Tibial artery (tissue), 4 donors: Measurements from ENCODE around the gene BRIX1.
"Not testable (repeated sequence)": the region's sequence is repeated elsewhere in the genome, so short reads cannot be mapped to it uniquely, and the experiment has no call there.

Source experiments
- DNase-seq, 2 donors: peaks; one replicate each; pipeline ENCODE4 v3.0.0-alpha.2; 2019
- H3K27ac ChIP-seq, 2 donors: fragments of 200-600 bp; sonication (generic) in 1 of 2; 1 replicate in 1 of 2; 2 replicates in 1 of 2; pipeline ENCODE4 v1.5.1; 2018 to 2019; ENCODE audit warnings: mild to moderate bottlenecking in 1 of 2
- H3K27me3 ChIP-seq, 2 donors: fragments of 200-600 bp; sonication (generic) in 1 of 2; one replicate each; pipeline versions ENCODE4 v1.5.1 to v1.6.0; 2016 to 2019
- H3K36me3 ChIP-seq, 3 donors: fragments of 200-600 bp; sonication (generic) in 2 of 3; one replicate each; pipeline ENCODE4 v1.5.1; 2016 to 2019; ENCODE audit warnings: mild to moderate bottlenecking in 2 of 3
- H3K4me1 ChIP-seq, 4 donors: fragments of 200-600 bp; sonication (generic) in 2 of 4; 1 replicate in 3 of 4; 2 replicates in 1 of 4; pipeline ENCODE4 v1.5.1; 2016 to 2019
- H3K4me3 ChIP-seq, 2 donors: fragments of 200-600 bp; sonication (generic) in 1 of 2; 1 replicate in 1 of 2; 2 replicates in 1 of 2; pipeline ENCODE4 v1.5.1; 2018 to 2019; ENCODE audit warnings: mild to moderate bottlenecking in 2 of 2
- H3K9me3 ChIP-seq, 3 donors: fragments of 200-600 bp; sonication (generic) in 1 of 3; one replicate each; pipeline ENCODE4 v1.5.1; 2016 to 2019
- CTCF ChIP-seq, 2 experiments: fragments of 200-600 bp in 1 of 2; fragments of 450-650 bp in 1 of 2; IDR thresholded peaks; one replicate each; pipeline ENCODE4 v1.5.1; 2017 to 2019; ENCODE audit warnings: antibody characterized with exemption in 2 of 2, mild to moderate bottlenecking in 1 of 2, moderate library complexity in 1 of 2
- intact Hi-C: fragments of 100-400 bp; cut with DNase I; formaldehyde crosslinking; loops from one replicate; pipeline ENCODE4 v1.15.0; 2023; ENCODE audit warnings: low total_unique reads

The BRIX1 gene

DNA sequence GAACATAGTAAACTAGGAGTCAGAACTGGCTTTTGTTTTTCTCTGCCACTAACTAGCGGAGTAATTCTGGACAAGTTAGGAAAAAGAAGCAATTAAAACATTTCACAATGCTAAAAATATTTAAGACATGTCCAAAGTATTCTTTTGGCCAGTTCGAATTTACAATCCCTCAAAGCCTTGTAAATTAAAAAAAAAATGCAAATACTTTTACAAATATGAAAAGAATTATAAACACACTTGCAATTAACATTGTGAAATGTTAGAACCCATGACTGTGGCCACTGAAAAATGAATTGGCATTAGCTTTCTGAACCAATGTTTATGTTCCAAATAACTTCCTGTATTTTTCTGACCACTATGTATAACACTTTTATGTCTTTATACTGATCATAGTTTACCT lies 2.4 kb upstream of the BRIX1 start:
- no peak overlapping the region for H3K27ac ChIP-seq
- intact Hi-C loops, result no loop called here

GRCh38 chr5:34914671-34915138 lies 806 bp upstream of the BRIX1 start:
- peak overlapping the region; percentile 88 to 96 for H3K4me3 ChIP-seq
- no peak for TF ChIP-seq CTCF (IDR thresholded peaks at IDR 0.05)
- H3K27me3 ChIP-seq, result no peaks in the 10 kb centered on the region
- peak in 1 of 2 donors; percentile 31 for DNase-seq
- peak overlapping the region; percentile 86 for H3K27ac ChIP-seq
- intact Hi-C loops, result no loop called here
- no peaks in the 10 kb centered on the region for H3K9me3 ChIP-seq
- H3K4me1 ChIP-seq, result peaks cover 0 to 38% (median 28%) of the 10 kb centered on the region in 4 donors
- H3K36me3 ChIP-seq, result peaks cover 18 to 35% (median 21%) of the 10 kb centered on the region in 3 donors

More for the DNA sequence above, 2.4 kb upstream of the BRIX1 start:
- no peak for TF ChIP-seq CTCF (IDR thresholded peaks at IDR 0.05)
- H3K4me1 ChIP-seq, result peaks cover 0 to 38% (median 27%) of the 10 kb centered on the region in 4 donors
- H3K27me3 ChIP-seq, result no peaks in the 10 kb centered on the region
- no peak overlapping the region for H3K4me3 ChIP-seq
- DNase-seq, result no peak
- no peaks in the 10 kb centered on the region for H3K9me3 ChIP-seq
- peaks cover 18 to 43% (median 36%) of the 10 kb centered on the region in 3 donors for H3K36me3 ChIP-seq

GRCh38 chr5:34915856-34916192 lies 313 bp downstream of the BRIX1 start:
- no peak for TF ChIP-seq CTCF (IDR thresholded peaks at IDR 0.05)
- Histone ChIP-seq H3K36me3 (peaks cover 23 to 30% (median 25%) of the 10 kb centered on the region in 3 donors), H3K4me1 (peaks cover 0 to 38% (median 28%) of the 10 kb centered on the region in 4 donors)

GRCh38 chr5:34916518-34916917 lies 1.0 kb downstream of the BRIX1 start:
- Histone ChIP-seq H3K4me3 (peak overlapping the region; percentile 88 to 96), H3K27ac (peak overlapping the region in 1 of 2 donors; percentile 86), H3K4me1 (peaks cover 0 to 38% (median 28%) of the 10 kb centered on the region in 4 donors), H3K36me3 (peaks cover 24 to 30% (median 25%) of the 10 kb centered on the region in 3 donors), H3K27me3 (no peaks in the 10 kb centered on the region), H3K9me3 (no peaks in the 10 kb centered on the region)
- DNase-seq, result no peak
- no peak for TF ChIP-seq CTCF (IDR thresholded peaks at IDR 0.05)
- intact Hi-C loops, result no loop called here

More at GRCh38 chr5:34915856-34916192, 313 bp downstream of the BRIX1 start:
- H3K9me3 ChIP-seq, result no peaks in the 10 kb centered on the region
- H3K27ac ChIP-seq, result peak overlapping the region; percentile 86
- DNase-seq, result no peak
- H3K27me3 ChIP-seq, result no peaks in the 10 kb centered on the region
- peak overlapping the region; percentile 88 to 96 for H3K4me3 ChIP-seq
- intact Hi-C loops, result no loop called here

- Histone ChIP-seq H3K27ac (no peak overlapping the region), H3K4me3 (no peak overlapping the region), H3K36me3 (peaks cover 27 to 36% (median 32%) of the 10 kb centered on the region in 3 donors), H3K9me3 (no peaks in the 10 kb centered on the region), H3K4me1 (peaks cover 0 to 34% (median 28%) of the 10 kb centered on the region in 4 donors), H3K27me3 (no peaks in the 10 kb centered on the region)
- intact Hi-C loops, result no loop called here
- no peak for DNase-seq
- TF ChIP-seq CTCF (IDR thresholded peaks at IDR 0.05), result no peak
These were observed 2.5 kb downstream of the BRIX1 start for GRCh38 chr5:34918025-34918424.

- H3K4me1 ChIP-seq, result peaks cover 0 to 27% (median 21%) of the 10 kb centered on the region in 4 donors
- H3K4me3 ChIP-seq, result no peak overlapping the region
- no peaks in the 10 kb centered on the region for H3K9me3 ChIP-seq
- H3K27ac ChIP-seq, result no peak overlapping the region
- DNase-seq, result no peak
- no peaks in the 10 kb centered on the region for H3K27me3 ChIP-seq
- H3K36me3 ChIP-seq, result peaks cover 34 to 46% (median 37%) of the 10 kb centered on the region in 3 donors
- intact Hi-C loops, result no loop called here
- no peak for TF ChIP-seq CTCF (IDR thresholded peaks at IDR 0.05)
These were observed 3.6 kb downstream of the BRIX1 start for GRCh38 chr5:34919077-34919476.

DNA sequence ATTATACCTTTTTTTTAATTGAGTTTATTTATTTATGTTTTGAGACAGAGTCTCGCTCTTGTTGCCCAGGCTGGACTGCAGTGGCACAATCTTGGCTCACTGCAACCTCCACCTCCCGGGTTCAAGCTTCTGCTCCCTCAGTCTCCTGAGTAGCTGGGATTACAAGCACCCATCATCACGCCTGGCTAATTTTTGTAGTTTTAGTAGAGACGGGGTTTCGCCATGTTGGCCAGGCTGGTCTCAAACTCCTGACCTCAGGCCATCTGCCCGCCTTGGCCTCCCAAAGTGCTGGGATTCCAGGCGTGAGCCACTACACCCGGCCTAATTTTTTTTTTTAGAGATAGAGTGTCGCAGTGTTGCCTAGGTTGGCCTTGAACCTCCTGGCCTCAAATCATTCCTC lies 7.7 kb downstream of the BRIX1 start:
- H3K27ac ChIP-seq, DNase-seq, H3K27me3 ChIP-seq: not testable (repeated sequence)

More for the DNA sequence above, 7.7 kb downstream of the BRIX1 start:
- H3K4me3 ChIP-seq, H3K9me3 ChIP-seq, H3K4me1 ChIP-seq, intact Hi-C loops: not testable (repeated sequence)
- peaks cover 42 to 70% (median 56%) of the 10 kb centered on the region in 3 donors for H3K36me3 ChIP-seq
